GM19099 (cell line): ENCODE measurements around the gene AGPAT4.

Experiments
- POLR2A ChIP-seq: IDR thresholded peaks from 3 replicates; pipeline ENCODE4 v1.6.1; 2011; ENCODE audit warnings: low read depth; ENCODE audit not compliant: insufficient read length; ENCODE audit errors: extremely low read depth

Gene AGPAT4

DNA sequence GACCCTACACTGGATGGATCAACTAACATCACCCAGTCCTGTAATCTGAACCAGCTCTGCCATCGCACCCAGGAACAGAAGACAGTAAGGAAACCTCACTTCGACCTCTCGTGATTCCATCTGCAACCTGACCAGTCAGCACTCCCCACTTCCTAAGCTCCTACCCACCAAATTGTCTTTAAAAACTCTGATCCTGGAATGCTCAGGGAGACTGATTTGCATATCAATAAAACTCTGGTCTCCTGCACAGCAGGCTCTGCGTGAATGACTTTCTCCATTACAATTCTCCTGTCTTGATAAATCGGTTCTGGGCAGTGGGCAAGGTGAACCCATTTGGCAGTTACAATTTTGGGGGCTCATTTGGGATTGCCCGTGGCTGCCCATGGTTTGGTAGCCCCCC is 18.3 kb upstream of the AGPAT4 start:
- no peak for TF ChIP-seq POLR2A

GRCh38 chr6:161290751-161291150 is 16.9 kb upstream of the AGPAT4 start:
- no peak for TF ChIP-seq POLR2A

GRCh38 chr6:161284653-161285052 is 10.8 kb upstream of the AGPAT4 start:
- TF ChIP-seq POLR2A: no peak

DNA sequence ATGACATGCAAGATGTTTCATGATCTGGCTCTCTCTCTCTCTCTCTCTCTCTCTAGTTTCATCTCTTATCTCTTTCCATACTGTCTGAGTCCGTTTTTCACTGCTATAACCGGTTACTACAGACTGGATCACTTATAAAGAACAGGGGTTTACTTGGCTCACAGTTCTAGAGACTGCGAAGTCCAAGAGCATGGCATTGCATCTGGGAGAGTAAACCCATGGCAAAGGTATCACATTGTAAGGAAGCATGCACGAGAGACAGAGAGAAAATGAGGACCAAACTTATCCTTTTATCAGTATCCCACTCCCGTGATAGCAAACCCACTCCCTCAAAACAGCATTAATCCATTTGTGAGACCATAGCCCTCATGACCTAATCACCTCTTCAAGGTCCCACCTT is 7.2 kb upstream of the AGPAT4 start:
- no peak for TF ChIP-seq POLR2A

- TF ChIP-seq POLR2A: no peak
Observed at GRCh38 chr6:161279677-161280415, 6.0 kb upstream of the AGPAT4 start.

DNA sequence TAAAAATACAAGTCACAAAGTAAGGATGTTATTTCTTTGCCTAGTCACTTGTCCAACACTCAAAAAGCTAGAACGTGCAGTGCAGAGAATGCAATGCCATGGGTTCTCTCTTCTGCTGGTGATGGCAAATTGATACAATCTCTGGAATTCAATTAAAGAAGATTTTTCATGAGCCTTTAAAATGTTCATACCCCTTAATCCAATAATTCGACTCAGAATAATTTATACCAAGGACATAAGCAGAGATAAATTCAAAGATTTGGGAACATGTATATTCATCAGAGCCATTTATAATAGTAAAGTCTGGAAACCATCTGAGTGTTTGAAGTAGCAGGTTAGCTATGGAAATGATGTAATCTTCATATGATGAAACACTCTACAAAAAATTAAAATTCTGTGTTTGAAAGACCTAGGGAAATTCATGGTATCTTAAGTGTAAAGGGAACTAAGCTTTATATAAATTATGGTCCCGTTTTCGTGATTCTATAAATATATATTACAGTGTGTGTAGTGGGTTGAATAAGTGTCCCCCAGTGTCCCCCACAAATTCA is 2.8 kb upstream of the AGPAT4 start:
- TF ChIP-seq POLR2A: no peak

- no peak for TF ChIP-seq POLR2A
Observed at GRCh38 chr6:161274898-161275297, 1.0 kb upstream of the AGPAT4 start.

DNA sequence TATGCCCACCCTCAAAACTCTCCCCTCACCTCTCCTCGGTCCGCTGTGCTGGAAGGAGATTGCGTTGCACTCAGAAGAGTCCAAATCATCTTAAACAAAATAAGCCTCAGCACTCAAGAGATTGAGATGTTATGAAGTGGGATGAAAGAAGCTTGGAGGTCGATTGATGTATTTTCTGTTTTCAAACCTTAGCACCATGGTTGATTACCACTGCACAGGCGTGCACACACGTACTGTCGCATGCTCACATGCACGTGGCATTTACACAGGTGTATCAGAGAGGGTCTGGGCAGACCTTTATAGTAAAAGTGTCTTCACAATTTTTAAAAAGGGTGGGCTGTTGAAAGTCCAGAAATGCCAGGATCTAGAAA is 612 bp upstream of the AGPAT4 start:
- no peak for TF ChIP-seq POLR2A

DNA sequence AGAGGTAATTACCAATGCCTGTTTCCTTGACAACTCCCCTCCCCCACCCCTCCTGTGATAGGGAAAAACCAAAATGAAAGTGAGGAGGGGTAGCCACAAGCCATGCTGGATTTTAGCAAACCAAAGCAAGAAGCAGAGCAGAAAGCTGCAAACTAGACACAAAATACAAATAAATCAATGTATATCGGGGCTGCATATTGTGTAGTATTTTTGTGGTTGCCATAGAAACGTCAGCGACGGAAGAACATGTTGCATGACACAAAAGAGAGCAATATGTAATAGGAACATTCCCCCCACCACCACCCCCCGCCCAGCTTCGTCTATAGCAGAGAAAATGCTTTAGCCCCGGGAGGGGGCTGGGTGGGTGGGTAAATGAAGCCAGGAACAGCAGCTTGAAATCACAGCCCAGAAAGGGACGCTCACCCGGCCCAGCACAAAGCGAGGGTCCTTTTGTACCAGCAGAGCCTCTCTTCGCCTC is 548 bp downstream of the AGPAT4 start:
- TF ChIP-seq POLR2A: no peak

GRCh38 chr6:161272635-161273273 is 1.1 kb downstream of the AGPAT4 start:
- TF ChIP-seq POLR2A: no peak

GRCh38 chr6:161271343-161272030 is 2.4 kb downstream of the AGPAT4 start:
- no peak for TF ChIP-seq POLR2A

DNA sequence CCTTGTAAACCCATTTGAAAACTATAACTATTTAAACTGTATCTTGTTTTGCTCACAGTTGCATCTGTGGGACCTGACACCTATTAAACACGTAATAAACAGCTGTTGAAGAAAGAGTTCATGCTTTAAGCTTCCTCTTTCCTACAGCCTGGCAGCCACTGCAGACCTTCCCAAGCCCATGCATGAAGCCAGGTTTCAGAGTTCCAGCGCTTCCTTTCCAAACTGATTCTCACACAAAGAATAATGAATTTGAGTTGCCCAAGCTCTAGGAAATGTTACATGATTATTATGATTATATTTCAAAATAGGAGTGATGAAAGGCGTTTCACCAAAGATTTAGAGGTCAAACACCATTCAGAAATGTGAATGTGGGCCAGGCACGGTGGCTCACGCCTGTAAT is 3.7 kb downstream of the AGPAT4 start:
- no peak for TF ChIP-seq POLR2A

DNA sequence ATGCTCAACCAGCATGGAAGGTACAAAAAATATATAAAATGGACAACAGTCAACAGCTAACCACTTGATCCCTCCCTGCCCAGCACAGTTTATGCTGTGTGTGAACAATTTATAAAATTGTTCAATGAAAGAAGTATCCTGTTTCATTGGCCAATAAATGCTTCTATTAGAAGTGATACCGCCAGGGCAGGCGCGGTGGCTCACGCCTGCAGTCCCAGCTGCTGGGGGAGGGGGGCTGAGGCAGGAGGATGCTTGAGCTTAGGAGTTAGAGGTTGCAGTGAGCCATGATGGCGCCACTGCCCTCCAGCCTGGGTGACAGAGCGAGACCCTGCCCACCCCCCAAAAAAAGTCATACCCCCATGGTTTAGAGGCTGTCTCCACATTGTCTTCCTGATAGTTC is 4.6 kb downstream of the AGPAT4 start:
- TF ChIP-seq POLR2A: no peak

DNA sequence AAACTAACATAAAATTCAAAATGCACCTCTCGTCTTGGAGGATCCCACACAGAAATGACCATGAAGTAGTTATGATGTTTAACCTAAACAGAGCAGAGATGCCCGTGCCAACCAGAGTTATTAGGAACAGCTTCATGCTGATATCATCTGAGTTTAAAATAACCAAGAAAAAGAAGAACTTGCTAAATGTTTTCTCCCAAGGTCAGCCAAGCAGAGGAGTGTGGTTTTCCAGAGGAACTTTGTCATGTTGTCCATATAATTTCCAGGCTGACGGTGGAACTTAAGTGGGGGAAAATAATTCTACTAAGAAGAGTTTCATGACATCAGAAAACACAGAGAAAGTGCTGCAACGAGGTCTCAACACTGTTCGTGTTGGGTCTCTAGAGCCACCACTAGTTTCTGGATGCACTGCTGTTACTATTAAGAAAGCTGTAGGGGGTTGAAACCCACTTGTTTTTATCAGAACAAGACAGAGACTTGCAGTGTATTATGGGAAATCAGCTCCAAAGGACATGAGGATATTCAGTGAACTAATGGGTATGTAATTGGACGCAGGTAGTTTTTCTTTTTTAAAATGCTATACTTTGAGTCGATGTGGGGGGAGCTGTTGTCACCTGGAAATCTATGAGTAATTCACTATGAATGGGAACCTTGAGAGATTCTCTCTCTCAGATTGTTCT is 5.2 kb downstream of the AGPAT4 start:
- no peak for TF ChIP-seq POLR2A
